ENCODE measurements around the gene CCDC134. TPM values are rescaled to one million over a fixed set of nuclear protein-coding genes. Genes with fewer than 3 reads are reported as not detected.

The CCDC134 gene
- polyA plus RNA-seq, 1 of the 3 experiments (the other 2 are of a cell fraction): 2.0 TPM

DNA sequence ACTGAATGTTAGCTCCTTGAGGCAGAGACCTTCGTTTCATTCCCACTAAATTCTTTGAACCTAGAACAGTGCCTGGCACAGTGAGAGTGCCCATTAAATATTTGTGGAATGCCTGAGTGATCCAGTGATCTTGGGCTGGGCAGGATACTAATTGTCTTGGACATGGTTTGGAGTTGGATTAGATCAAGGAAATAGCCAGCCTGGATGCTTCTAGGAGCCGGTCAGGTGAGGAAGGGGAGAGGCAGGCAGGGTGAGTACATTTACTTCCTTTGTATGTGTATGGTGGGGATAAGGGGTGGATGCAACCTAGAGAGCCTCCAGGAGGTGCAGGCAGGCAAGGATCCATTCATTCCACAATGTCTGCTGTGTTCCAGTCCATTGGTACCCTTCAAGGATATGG lies 36.1 kb downstream of the CCDC134 start:
- TF ChIP-seq TAF1 (IDR thresholded peaks at IDR 0.05; ENCODE audit: borderline replicate concordance, low read depth, low read length) (no peak), SIN3A (IDR thresholded peaks at IDR 0.05; ENCODE audit: borderline replicate concordance, low read depth, low read length) (no peak), RXRA (IDR thresholded peaks at IDR 0.05; ENCODE audit: borderline replicate concordance, low read depth) (no peak), RFX5 (IDR thresholded peaks at IDR 0.05; ENCODE audit: low read length) (no peak), NFIC (IDR thresholded peaks at IDR 0.05; ENCODE audit: borderline replicate concordance) (no peak), TEAD4 (IDR thresholded peaks at IDR 0.05; ENCODE audit: borderline replicate concordance, insufficient read depth) (no peak), RAD21 (IDR thresholded peaks at IDR 0.05; ENCODE audit: low read length) (no peak), FOSL2 (IDR thresholded peaks at IDR 0.05; ENCODE audit: borderline replicate concordance, low read depth) (no peak), ELF1 (IDR thresholded peaks at IDR 0.05) (no peak)
- TF ChIP-seq, protein P1, sequence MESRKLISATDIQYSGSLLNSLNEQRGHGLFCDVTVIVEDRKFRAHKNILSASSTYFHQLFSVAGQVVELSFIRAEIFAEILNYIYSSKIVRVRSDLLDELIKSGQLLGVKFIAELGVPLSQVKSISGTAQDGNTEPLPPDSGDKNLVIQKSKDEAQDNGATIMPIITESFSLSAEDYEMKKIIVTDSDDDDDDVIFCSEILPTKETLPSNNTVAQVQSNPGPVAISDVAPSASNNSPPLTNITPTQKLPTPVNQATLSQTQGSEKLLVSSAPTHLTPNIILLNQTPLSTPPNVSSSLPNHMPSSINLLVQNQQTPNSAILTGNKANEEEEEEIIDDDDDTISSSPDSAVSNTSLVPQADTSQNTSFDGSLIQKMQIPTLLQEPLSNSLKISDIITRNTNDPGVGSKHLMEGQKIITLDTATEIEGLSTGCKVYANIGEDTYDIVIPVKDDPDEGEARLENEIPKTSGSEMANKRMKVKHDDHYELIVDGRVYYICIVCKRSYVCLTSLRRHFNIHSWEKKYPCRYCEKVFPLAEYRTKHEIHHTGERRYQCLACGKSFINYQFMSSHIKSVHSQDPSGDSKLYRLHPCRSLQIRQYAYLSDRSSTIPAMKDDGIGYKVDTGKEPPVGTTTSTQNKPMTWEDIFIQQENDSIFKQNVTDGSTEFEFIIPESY (IDR thresholded peaks at IDR 0.05; ENCODE audit: borderline replicate concordance, low read depth): no peak
- TF ChIP-seq, protein P2, sequence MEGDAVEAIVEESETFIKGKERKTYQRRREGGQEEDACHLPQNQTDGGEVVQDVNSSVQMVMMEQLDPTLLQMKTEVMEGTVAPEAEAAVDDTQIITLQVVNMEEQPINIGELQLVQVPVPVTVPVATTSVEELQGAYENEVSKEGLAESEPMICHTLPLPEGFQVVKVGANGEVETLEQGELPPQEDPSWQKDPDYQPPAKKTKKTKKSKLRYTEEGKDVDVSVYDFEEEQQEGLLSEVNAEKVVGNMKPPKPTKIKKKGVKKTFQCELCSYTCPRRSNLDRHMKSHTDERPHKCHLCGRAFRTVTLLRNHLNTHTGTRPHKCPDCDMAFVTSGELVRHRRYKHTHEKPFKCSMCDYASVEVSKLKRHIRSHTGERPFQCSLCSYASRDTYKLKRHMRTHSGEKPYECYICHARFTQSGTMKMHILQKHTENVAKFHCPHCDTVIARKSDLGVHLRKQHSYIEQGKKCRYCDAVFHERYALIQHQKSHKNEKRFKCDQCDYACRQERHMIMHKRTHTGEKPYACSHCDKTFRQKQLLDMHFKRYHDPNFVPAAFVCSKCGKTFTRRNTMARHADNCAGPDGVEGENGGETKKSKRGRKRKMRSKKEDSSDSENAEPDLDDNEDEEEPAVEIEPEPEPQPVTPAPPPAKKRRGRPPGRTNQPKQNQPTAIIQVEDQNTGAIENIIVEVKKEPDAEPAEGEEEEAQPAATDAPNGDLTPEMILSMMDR (IDR thresholded peaks at IDR 0.05): no peak
- WGBS (ENCODE audit: low lambda C conversion rate): 80% methylated on average over 1 of the region's 2 CpGs
- Histone ChIP-seq H3K4me3 (ENCODE audit: low read depth in 2 of 2, low read length in 1 of 2) (no peak overlapping the region), H3K9ac (no peak overlapping the region), H3F3A (replicated peaks; ENCODE audit: insufficient read depth) (no peaks in the 10 kb centered on the region), H4K20me1 (ENCODE audit: insufficient read depth) (no peaks in the 10 kb centered on the region), H3K27me3 (ENCODE audit: insufficient read depth) (no peaks in the 10 kb centered on the region), H3K27ac (ENCODE audit: low read depth in 2 of 2, low read length in 1 of 2) (no peak overlapping the region), H3K36me3 (replicated peaks in 1 of 2; ENCODE audit: control insufficient read depth in 1 of 2, insufficient read depth in 2 of 2, low read length in 1 of 2) (no peaks in the 10 kb centered on the region), H3K4me2 (no peak overlapping the region), H3K79me2 (ENCODE audit: insufficient read depth) (0 out of 2 replicates have a peak, but pooled peaks cover 7% of the 10 kb centered on the region), H3K4me1 (ENCODE audit: control insufficient read depth in 1 of 2, insufficient read depth in 2 of 2, low read depth in 1 of 2, low read length in 1 of 2) (no peaks in the 10 kb centered on the region; a peak in 1 of 4 replicates), H2AFZ (ENCODE audit: low read depth) (no peak overlapping the region), H3K9me2 (no peaks in the 10 kb centered on the region), H3K9me3 (no peaks in the 10 kb centered on the region)
- DNase-seq: no peak
- POLR2A ChIA-PET: no interaction called here
- CTCF ChIA-PET: interaction anchor here (0.7 to 0.9 kb wide), 2 partner anchors 18 to 115 kb away, joined by 3 to 5 read pairs; partner anchors contain the start of gene SMIM45

DNA sequence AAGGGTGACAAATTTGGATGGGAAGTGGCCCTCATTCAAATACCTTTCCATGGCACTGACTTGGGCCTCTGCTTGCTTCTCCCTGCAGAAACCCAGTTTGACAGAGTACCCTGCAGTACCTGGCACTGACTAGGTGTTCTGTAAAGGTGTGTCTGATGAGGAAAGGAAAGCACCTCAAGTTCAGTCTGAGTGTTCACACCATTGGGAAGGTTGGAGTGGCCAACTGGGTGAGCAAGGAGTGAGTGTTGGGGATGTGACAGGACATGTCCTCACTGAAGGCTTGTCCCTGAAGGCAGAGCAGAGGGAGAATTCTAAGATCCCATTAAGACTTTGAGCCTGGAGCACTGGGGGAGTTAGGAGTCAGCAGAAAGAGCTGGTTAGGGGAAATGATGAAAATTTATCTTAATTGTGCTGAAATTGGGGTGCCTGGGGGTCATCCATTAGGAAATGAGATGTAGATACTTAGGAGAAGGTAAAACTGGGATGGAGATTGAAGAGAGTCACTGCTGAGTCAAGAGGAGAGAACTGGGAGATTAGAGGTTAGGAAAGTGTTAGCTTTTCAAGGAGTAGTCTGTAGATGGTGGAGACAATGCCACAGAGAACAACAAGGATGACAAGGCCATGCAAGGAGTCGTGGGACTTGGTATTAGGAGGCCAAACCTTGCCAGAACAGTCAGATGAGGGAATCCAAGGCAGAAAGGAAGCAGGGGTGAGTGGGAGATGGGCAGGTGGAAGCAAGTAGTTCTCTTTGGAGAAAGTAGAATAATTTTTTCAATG lies 38.6 kb downstream of the CCDC134 start:
- POLR2A ChIA-PET: interaction anchor here (0.6 kb wide), 1 partner anchor 164 kb away, joined by 3 read pairs; no protein-coding TSS in a partner anchor
- WGBS (ENCODE audit: low lambda C conversion rate): 72% methylated on average over 1 of the region's 1 CpG
- TF ChIP-seq ELF1 (IDR thresholded peaks at IDR 0.05): no peak
- TF ChIP-seq, protein P3, sequence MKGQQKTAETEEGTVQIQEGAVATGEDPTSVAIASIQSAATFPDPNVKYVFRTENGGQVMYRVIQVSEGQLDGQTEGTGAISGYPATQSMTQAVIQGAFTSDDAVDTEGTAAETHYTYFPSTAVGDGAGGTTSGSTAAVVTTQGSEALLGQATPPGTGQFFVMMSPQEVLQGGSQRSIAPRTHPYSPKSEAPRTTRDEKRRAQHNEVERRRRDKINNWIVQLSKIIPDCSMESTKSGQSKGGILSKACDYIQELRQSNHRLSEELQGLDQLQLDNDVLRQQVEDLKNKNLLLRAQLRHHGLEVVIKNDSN (IDR thresholded peaks at IDR 0.05; ENCODE audit: borderline replicate concordance, low read depth): no peak
- no peak for TF ChIP-seq CHD2 (IDR thresholded peaks at IDR 0.05; ENCODE audit: low read length, partially characterized antibody)
- TF ChIP-seq, protein P4, sequence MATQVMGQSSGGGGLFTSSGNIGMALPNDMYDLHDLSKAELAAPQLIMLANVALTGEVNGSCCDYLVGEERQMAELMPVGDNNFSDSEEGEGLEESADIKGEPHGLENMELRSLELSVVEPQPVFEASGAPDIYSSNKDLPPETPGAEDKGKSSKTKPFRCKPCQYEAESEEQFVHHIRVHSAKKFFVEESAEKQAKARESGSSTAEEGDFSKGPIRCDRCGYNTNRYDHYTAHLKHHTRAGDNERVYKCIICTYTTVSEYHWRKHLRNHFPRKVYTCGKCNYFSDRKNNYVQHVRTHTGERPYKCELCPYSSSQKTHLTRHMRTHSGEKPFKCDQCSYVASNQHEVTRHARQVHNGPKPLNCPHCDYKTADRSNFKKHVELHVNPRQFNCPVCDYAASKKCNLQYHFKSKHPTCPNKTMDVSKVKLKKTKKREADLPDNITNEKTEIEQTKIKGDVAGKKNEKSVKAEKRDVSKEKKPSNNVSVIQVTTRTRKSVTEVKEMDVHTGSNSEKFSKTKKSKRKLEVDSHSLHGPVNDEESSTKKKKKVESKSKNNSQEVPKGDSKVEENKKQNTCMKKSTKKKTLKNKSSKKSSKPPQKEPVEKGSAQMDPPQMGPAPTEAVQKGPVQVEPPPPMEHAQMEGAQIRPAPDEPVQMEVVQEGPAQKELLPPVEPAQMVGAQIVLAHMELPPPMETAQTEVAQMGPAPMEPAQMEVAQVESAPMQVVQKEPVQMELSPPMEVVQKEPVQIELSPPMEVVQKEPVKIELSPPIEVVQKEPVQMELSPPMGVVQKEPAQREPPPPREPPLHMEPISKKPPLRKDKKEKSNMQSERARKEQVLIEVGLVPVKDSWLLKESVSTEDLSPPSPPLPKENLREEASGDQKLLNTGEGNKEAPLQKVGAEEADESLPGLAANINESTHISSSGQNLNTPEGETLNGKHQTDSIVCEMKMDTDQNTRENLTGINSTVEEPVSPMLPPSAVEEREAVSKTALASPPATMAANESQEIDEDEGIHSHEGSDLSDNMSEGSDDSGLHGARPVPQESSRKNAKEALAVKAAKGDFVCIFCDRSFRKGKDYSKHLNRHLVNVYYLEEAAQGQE (IDR thresholded peaks at IDR 0.05; ENCODE audit: low read depth, low read length): no peak
- no peak for TF ChIP-seq SIN3A (IDR thresholded peaks at IDR 0.05; ENCODE audit: borderline replicate concordance, low read depth, low read length)
- no peak for TF ChIP-seq POLR2AphosphoS5 (IDR thresholded peaks at IDR 0.05; ENCODE audit: low read depth, low read length)
- TF ChIP-seq, protein P5, sequence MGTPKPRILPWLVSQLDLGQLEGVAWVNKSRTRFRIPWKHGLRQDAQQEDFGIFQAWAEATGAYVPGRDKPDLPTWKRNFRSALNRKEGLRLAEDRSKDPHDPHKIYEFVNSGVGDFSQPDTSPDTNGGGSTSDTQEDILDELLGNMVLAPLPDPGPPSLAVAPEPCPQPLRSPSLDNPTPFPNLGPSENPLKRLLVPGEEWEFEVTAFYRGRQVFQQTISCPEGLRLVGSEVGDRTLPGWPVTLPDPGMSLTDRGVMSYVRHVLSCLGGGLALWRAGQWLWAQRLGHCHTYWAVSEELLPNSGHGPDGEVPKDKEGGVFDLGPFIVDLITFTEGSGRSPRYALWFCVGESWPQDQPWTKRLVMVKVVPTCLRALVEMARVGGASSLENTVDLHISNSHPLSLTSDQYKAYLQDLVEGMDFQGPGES (IDR thresholded peaks at IDR 0.05; ENCODE audit: low read depth, low read length): no peak

More for the DNA sequence above, 38.6 kb downstream of the CCDC134 start:
- Histone ChIP-seq H2AFZ (ENCODE audit: low read depth) (no peak overlapping the region), H3K4me1 (ENCODE audit: control insufficient read depth in 1 of 2, insufficient read depth in 2 of 2, low read depth in 1 of 2, low read length in 1 of 2) (no peaks in the 10 kb centered on the region), H3F3A (replicated peaks; ENCODE audit: insufficient read depth) (no peaks in the 10 kb centered on the region), H3K4me2 (no peak overlapping the region), H3K9me3 (no peaks in the 10 kb centered on the region), H3K27me3 (ENCODE audit: insufficient read depth) (no peaks in the 10 kb centered on the region), H4K20me1 (ENCODE audit: insufficient read depth) (no peaks in the 10 kb centered on the region), H3K27ac (ENCODE audit: low read depth in 2 of 2, low read length in 1 of 2) (no peak overlapping the region), H3K4me3 (ENCODE audit: low read depth in 2 of 2, low read length in 1 of 2) (no peak overlapping the region), H3K9ac (no peak overlapping the region), H3K36me3 (replicated peaks in 1 of 2; ENCODE audit: control insufficient read depth in 1 of 2, insufficient read depth in 2 of 2, low read length in 1 of 2) (no peaks in the 10 kb centered on the region), H3K79me2 (ENCODE audit: insufficient read depth) (0 out of 2 replicates have a peak, but pooled peaks cover 7% of the 10 kb centered on the region), H3K9me2 (no peaks in the 10 kb centered on the region)
- CTCF ChIA-PET: interaction anchor here (1.3 kb wide), 1 partner anchor 17 kb away, joined by 3 read pairs; no protein-coding TSS in a partner anchor
- DNase-seq: no peak
